PC-3 (cell line): ENCODE data around the gene DOC2A. TPM values are rescaled to one million over a fixed set of nuclear protein-coding genes. Genes with fewer than 3 reads are reported as not detected.

ENCODE experiments used
- ATAC-seq: fragments of 200-7000 bp; cut with Tn5 transposase; 2 replicates; pipeline ENCODE4 v1.9.1; 2020; ENCODE audit warnings: mild to moderate bottlenecking, moderate library complexity
- BruUV-seq: library from RNA; stranded (reverse); fragments of 400-500 nt; replicated peaks from 2 replicates; lab custom pipeline; 2021; lab: Mats Ljungman, UMichigan
- CTCF ChIA-PET: fragments of 300-600 bp; sonication (Branson Sonifier 250); formaldehyde crosslinking; loops from one replicate; lab custom pipeline; 2022; ENCODE audit warnings: antibody characterized with exemption; lab: Charles Lee
- POLR2A ChIA-PET: fragments of 300-600 bp; sonication (Branson Sonifier 250); formaldehyde crosslinking; loops from one replicate; lab custom pipeline; 2022; ENCODE audit warnings: antibody characterized with exemption; ENCODE audit not compliant: unreplicated experiment; lab: Charles Lee
- DNase-seq: peaks from one replicate; pipeline ENCODE4 v3.0.0-alpha.2; 2015
- H2AFZ ChIP-seq: fragments of 300-600 bp; sonication (generic); 2 replicates; pipeline ENCODE4 v1.6.0; 2016; ENCODE audit warnings: antibody characterized with exemption, low read length
- H3F3A ChIP-seq: fragments of 300-600 bp; sonication (generic); one replicate; pipeline ENCODE4 v1.6.0; 2017; ENCODE audit warnings: antibody characterized with exemption, low read length, control low read depth, mild to moderate bottlenecking; ENCODE audit not compliant: unreplicated experiment
- H3K27ac ChIP-seq: fragments of 300-600 bp; sonication (generic); 2 replicates; pipeline ENCODE4 v1.5.1; 2016; ENCODE audit warnings: mild to moderate bottlenecking, low read length
- H3K27me3 ChIP-seq: fragments of 300-600 bp; sonication (generic); 2 replicates; pipeline ENCODE4 v1.6.1; 2016; ENCODE audit warnings: low read length, mixed read lengths
- H3K36me3 ChIP-seq: fragments of 300-600 bp; sonication (generic); 2 replicates; pipeline ENCODE4 v1.6.1; 2016; ENCODE audit warnings: low read depth, mixed run types, low read length, mixed read lengths
- H3K4me1 ChIP-seq: fragments of 300-600 bp; sonication (generic); 2 replicates; pipeline ENCODE4 v1.5.1; 2016; ENCODE audit warnings: low read length; ENCODE audit not compliant: insufficient read depth
- H3K4me2 ChIP-seq: fragments of 300-600 bp; sonication (generic); 2 replicates; pipeline ENCODE4 v1.6.0; 2016; ENCODE audit warnings: low read length
- H3K4me3 ChIP-seq: fragments of 300-600 bp; sonication (generic); 2 replicates; pipeline ENCODE4 v1.5.1; 2016; ENCODE audit warnings: mild to moderate bottlenecking, low read length, mixed read lengths
- H3K79me2 ChIP-seq: fragments of 300-600 bp; sonication (generic); 2 replicates; pipeline ENCODE4 v1.6.1; 2017; ENCODE audit warnings: low read length, mixed read lengths
- H3K9ac ChIP-seq: fragments of 300-600 bp; sonication (generic); 2 replicates; pipeline ENCODE4 v1.6.0; 2016; ENCODE audit warnings: mild to moderate bottlenecking, low read length
- H3K9me2 ChIP-seq: fragments of 300-600 bp; sonication (generic); replicated peaks from 2 replicates; pipeline ENCODE4 v1.6.1; 2016; ENCODE audit warnings: mixed run types, low read length, mixed read lengths
- H3K9me3 ChIP-seq: fragments of 300-600 bp; sonication (generic); 2 replicates; pipeline ENCODE4 v1.6.1; 2016; ENCODE audit warnings: low read length, mixed read lengths
- H4K20me1 ChIP-seq: fragments of 300-600 bp; sonication (generic); 2 replicates; pipeline ENCODE4 v1.6.1; 2016; ENCODE audit warnings: low read length, mixed read lengths
- EZH2 ChIP-seq: fragments of 300-600 bp; sonication (generic); IDR thresholded peaks from one replicate; pipeline ENCODE4 v1.6.1; 2017; ENCODE audit warnings: antibody characterized with exemption, mild to moderate bottlenecking, low read length; ENCODE audit not compliant: unreplicated experiment
- EZH2phosphoT487 ChIP-seq: fragments of 300-600 bp; sonication (generic); IDR thresholded peaks from 2 replicates; pipeline ENCODE4 v1.6.1; 2018; ENCODE audit warnings: mild to moderate bottlenecking, antibody characterized with exemption, low read length, borderline replicate concordance
- intact Hi-C: fragments of 100-400 bp; cut with micrococcal nuclease; formaldehyde crosslinking; loops from 2 replicates; pipeline ENCODE4 v1.9.0; 2023
- total RNA-seq: library from RNA; depleted of rRNA; stranded (reverse); fragments of >200 nt; gene quantifications from 2 replicates; pipeline ENCODE4 v1.2.3, GENCODE V29; 2014
- TF ChIP-seq, protein P1 (sequence below): fragments of 300-600 bp; sonication (generic); conservative IDR thresholded peaks from 2 replicates; pipeline ENCODE4 v1.5.1; 2017; ENCODE audit warnings: antibody characterized with exemption, low read depth, mild to moderate bottlenecking, low read length

The DOC2A gene
- total RNA-seq, 1 experiment from 2014 or later, result 4.6 TPM

GRCh38 chr16:29996766-29997250 lies 14.0 kb downstream of the DOC2A start:
- H3K9me3 ChIP-seq, result no peaks in the 10 kb centered on the region
- peaks cover 24% of the 10 kb centered on the region for H3K4me1 ChIP-seq
- BruUV-seq, result no TSS peak
- peak overlapping the region; percentile 100 for H3K9ac ChIP-seq
- peak overlapping the region; percentile 91 for H3K4me3 ChIP-seq
- no peaks in the 10 kb centered on the region for H3F3A ChIP-seq
- CTCF ChIA-PET, result interaction anchor here (0.5 kb wide), 1 partner anchor 8 kb away, joined by 4 read pairs; no protein-coding TSS in a partner anchor
- no peaks in the 10 kb centered on the region for H3K27me3 ChIP-seq
- ATAC-seq (no peak), DNase-seq (no peak)
- H4K20me1 ChIP-seq, result no peaks in the 10 kb centered on the region
- H3K36me3 ChIP-seq, result peaks cover 8% of the 10 kb centered on the region; the same call in 1 of the 2 replicates
- peaks cover 12% of the 10 kb centered on the region for H3K79me2 ChIP-seq
- TF ChIP-seq, protein P1, sequence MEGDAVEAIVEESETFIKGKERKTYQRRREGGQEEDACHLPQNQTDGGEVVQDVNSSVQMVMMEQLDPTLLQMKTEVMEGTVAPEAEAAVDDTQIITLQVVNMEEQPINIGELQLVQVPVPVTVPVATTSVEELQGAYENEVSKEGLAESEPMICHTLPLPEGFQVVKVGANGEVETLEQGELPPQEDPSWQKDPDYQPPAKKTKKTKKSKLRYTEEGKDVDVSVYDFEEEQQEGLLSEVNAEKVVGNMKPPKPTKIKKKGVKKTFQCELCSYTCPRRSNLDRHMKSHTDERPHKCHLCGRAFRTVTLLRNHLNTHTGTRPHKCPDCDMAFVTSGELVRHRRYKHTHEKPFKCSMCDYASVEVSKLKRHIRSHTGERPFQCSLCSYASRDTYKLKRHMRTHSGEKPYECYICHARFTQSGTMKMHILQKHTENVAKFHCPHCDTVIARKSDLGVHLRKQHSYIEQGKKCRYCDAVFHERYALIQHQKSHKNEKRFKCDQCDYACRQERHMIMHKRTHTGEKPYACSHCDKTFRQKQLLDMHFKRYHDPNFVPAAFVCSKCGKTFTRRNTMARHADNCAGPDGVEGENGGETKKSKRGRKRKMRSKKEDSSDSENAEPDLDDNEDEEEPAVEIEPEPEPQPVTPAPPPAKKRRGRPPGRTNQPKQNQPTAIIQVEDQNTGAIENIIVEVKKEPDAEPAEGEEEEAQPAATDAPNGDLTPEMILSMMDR, result no peak
- TF ChIP-seq EZH2 (no peak), EZH2phosphoT487 (no peak)
- POLR2A ChIA-PET, result no interaction called here
- peak overlapping the region; percentile 100 for H2AFZ ChIP-seq
- H3K27ac ChIP-seq, result no peak overlapping the region
- H3K9me2 ChIP-seq, result no peaks in the 10 kb centered on the region
- H3K4me2 ChIP-seq, result peak overlapping the region; percentile 100
- intact Hi-C loops, result loop anchor here (2.0 kb wide), 1 partner anchor 134 kb away; the partner anchor contains the start of gene CDIPT

DNA sequence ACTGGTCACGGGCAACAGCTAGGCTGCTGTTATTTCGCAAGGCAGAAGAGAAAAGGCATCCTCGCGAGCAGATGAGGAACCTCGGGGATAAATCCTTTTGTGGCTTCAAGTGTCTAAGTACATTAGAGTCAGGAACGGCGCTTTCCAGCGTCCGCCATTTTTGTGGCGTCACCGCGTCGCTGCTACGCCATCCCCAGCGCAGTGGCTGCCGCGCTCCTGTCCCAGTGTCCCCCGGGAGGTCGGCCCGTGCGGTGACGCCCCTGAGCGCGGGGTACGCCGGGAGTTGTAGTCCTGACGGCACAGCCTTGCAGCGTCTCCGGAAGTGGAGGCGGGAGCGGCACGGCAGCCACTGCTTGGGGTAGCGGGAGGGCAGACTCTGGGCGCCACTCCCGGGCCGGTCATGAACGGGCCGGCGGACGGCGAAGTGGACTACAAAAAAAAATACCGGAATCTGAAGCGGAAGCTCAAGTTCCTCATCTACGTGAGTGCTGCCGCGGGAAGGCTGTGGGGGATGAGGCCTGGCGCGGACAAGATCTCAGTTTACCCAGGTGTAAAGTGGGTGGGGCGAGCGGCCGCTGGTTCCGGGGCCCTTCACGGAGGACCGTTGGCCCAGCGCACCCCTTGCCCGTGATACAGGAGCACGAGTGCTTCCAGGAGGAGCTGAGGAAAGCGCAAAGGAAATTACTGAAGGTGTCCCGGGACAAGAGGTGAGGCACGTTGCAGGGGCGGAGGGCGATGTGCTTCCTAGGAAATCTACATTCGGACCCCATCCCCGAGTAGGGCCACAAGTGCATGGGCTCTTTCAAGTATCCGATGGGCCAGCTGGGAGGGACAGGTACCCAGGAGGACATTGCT lies 14.7 kb downstream of the DOC2A start, which contains the start of gene INO80E:
Gene INO80E, plus strand, starts transcription at position 331 of the 855 bp plus-strand sequence. Its CDS starts 70 bp downstream, at position 401.
- Histone ChIP-seq H3K79me2 (peaks cover 12% of the 10 kb centered on the region), H3K36me3 (peaks cover 8% of the 10 kb centered on the region; the same call in 1 of the 2 replicates), H3K27me3 (no peaks in the 10 kb centered on the region), H3K9me3 (no peaks in the 10 kb centered on the region), H3K4me2 (peak within 1 kb of the TSS; percentile 100), H4K20me1 (no peaks in the 10 kb centered on the region), H3F3A (no peaks in the 10 kb centered on the region), H3K9me2 (no peaks in the 10 kb centered on the region), H3K9ac (peak within 1 kb of the TSS; percentile 100), H3K4me3 (peak within 1 kb of the TSS; percentile 91), H2AFZ (peak within 1 kb of the TSS; percentile 100), H3K27ac (peak within 1 kb of the TSS; percentile 92), H3K4me1 (peaks cover 24% of the 10 kb centered on the region)
- peak; percentile 94 for DNase-seq
- intact Hi-C loops, result loop anchor here (2.0 kb wide), 1 partner anchor 133 kb away; the partner anchor contains the start of gene CDIPT
- ChIA-PET CTCF (interaction anchor here (0.5 kb wide), 1 partner anchor 9 kb away, joined by 4 read pairs; no protein-coding TSS in a partner anchor), POLR2A (no interaction called here)
- no peak for TF ChIP-seq EZH2phosphoT487
- no peak for TF ChIP-seq EZH2
- TF ChIP-seq, protein P1, result no peak
- BruUV-seq, result TSS peak; percentile 34
- peak; percentile 94 for ATAC-seq
